ENCODE measurements around the gene GABPB2.

DNA sequence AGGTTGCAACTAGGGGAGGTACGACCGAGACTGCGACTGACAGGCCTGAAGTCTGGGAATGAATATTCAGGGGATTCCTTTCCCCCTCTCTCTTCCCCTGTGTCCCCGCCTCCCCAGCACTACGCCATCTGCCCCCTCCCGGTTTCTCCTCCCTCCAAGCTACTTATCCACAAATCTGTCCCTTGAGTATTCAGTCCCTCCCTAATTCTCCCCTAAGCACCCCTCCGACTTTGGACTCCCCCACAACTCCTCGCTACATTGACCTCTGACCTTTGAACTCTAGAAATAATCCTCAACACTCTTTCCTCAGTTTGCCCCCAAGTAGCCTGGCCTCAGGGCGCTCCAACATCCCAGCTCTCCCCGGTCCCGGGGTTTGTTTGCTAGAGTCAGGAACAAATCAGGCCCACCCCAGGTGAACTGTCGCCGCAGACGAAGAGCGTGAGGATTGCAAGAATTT lies 94.7 kb downstream of the GABPB2 start:
- TF ChIP-seq POLR2A (IDR thresholded peaks at IDR 0.05; ENCODE audit: low read length) (no peak), GATA1 (IDR thresholded peaks at IDR 0.05; ENCODE audit: low read depth, low read length) (no peak)
